Uterus (tissue), 4 donors: ENCODE results near the gene KCNF1. TPM values are rescaled to one million over a fixed set of nuclear protein-coding genes. Genes with fewer than 3 reads are reported as not detected.

Experiments used
- DNase-seq, 2 donors: peaks; one replicate each; pipeline ENCODE4 v3.0.0-alpha.2; 2019 to 2020
- H3K27ac ChIP-seq, 2 donors: fragments of 200-600 bp; sonication (generic); 1 replicate in 1 of 2; 2 replicates in 1 of 2; pipeline ENCODE4 v1.5.1; 2016 to 2018
- H3K27me3 ChIP-seq, 2 donors: fragments of 200-600 bp; sonication (generic); one replicate each; pipeline ENCODE4 v1.5.1; 2018 to 2019; ENCODE audit warnings: control low read depth in 1 of 2
- H3K36me3 ChIP-seq, 2 donors: fragments of 200-600 bp; sonication (generic); one replicate each; pipeline ENCODE4 v1.5.1; 2019; ENCODE audit warnings: control low read depth in 1 of 2
- H3K4me1 ChIP-seq, 2 donors: fragments of 200-600 bp; sonication (generic); one replicate each; pipeline ENCODE4 v1.5.1; 2018 to 2019; ENCODE audit warnings: control low read depth in 1 of 2
- H3K4me3 ChIP-seq, 2 donors: fragments of 200-600 bp; sonication (generic); 1 replicate in 1 of 2; 2 replicates in 1 of 2; pipeline ENCODE4 v1.5.1; 2018 to 2019; ENCODE audit warnings: mild to moderate bottlenecking in 1 of 2
- H3K9me3 ChIP-seq, 2 donors: fragments of 200-600 bp; sonication (generic); one replicate each; pipeline ENCODE4 v1.5.1; 2019; ENCODE audit warnings: control low read depth in 1 of 2
- POLR2A ChIP-seq, 2 donors: fragments of 450-650 bp; IDR thresholded peaks; one replicate each; pipeline ENCODE4 v1.6.1; 2016; ENCODE audit warnings: antibody characterized with exemption in 2 of 2, mild to moderate bottlenecking in 1 of 2, moderate library complexity in 1 of 2
- intact Hi-C: fragments of 100-400 bp; cut with DNase I; formaldehyde crosslinking; loops from one replicate; pipeline ENCODE4 v1.15.1; 2023; ENCODE audit warnings: low total_unique reads
- total RNA-seq, 4 donors: library from RNA; depleted of rRNA in 3 of 4; stranded (reverse); fragments of >200 nt in 3 of 4; gene quantifications; one replicate each; pipeline versions ENCODE4 v1.1.0 to v1.2.4, GENCODE V29; 2014 to 2023
- TF ChIP-seq, protein P1 (sequence below), 4 experiments: fragments of 200-600 bp in 2 of 4; fragments of 450-650 bp in 2 of 4; sonication (generic) in 2 of 4; IDR thresholded peaks; one replicate each; pipeline ENCODE4 v1.5.1; 2016 to 2019; ENCODE audit warnings: antibody characterized with exemption in 4 of 4, mild to moderate bottlenecking in 2 of 4, moderate library complexity in 1 of 4
- donor health status: DM: yes; HTN: yes; CAD: no.

Gene KCNF1
- total RNA-seq, 4 donors from 2014 or later, result 0.21 TPM; not detected in 3

DNA sequence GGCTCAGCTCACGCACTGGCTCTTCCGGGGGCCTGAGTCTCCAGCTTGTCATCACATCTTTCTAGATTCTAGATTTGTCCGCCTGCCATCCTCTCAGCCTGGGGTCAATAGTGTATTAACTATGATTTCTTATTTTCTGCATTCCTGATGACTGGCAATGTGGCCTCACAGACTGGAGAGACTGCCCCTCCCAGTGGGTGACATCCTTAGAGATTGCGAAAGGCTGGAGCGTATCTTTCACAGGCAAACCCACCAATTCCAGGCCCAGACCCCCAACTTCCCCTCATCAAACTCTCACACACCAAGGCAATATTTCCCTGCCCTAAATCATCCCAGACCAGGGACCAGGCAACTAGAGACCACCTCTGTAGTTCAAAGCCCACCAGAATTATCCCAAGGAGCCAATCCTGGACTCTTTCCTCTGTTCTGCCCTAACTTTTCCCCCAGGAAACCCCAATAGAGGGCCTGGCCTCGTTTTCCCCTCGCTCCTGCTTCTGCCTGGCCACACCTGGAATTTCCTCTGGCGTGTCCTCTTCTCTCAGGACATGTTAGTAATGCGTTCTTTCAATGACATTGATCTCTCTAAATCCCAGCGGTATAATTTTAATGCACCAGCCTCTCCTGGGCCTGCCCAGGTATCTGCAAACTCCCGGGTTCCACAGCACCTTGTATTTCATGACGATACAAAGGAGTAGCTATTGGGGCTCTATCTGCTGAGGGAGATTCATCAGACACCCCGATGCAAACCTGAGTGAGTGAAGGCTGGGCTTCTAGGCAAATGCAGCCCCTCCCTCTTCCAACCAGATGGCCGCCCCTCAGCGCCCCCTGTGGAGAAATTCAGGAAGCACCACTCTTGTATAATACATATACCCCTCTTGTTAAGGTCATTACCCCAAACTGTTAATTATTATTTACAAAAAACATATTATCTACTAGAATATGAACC lies 2.4 kb upstream of the KCNF1 start:
- H3K4me1 ChIP-seq, result no peaks in the 10 kb centered on the region
- no peaks in the 10 kb centered on the region for H3K9me3 ChIP-seq
- no peak for DNase-seq
- TF ChIP-seq, protein P1, sequence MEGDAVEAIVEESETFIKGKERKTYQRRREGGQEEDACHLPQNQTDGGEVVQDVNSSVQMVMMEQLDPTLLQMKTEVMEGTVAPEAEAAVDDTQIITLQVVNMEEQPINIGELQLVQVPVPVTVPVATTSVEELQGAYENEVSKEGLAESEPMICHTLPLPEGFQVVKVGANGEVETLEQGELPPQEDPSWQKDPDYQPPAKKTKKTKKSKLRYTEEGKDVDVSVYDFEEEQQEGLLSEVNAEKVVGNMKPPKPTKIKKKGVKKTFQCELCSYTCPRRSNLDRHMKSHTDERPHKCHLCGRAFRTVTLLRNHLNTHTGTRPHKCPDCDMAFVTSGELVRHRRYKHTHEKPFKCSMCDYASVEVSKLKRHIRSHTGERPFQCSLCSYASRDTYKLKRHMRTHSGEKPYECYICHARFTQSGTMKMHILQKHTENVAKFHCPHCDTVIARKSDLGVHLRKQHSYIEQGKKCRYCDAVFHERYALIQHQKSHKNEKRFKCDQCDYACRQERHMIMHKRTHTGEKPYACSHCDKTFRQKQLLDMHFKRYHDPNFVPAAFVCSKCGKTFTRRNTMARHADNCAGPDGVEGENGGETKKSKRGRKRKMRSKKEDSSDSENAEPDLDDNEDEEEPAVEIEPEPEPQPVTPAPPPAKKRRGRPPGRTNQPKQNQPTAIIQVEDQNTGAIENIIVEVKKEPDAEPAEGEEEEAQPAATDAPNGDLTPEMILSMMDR (IDR thresholded peaks at IDR 0.05), result no peak
- TF ChIP-seq POLR2A (IDR thresholded peaks at IDR 0.05), result no peak
- no peaks in the 10 kb centered on the region for H3K36me3 ChIP-seq
- H3K4me3 ChIP-seq, result no peak overlapping the region
- intact Hi-C loops, result no loop called here
- H3K27ac ChIP-seq, result no peak overlapping the region
- peaks cover 0 to 14% of the 10 kb centered on the region in 2 donors for H3K27me3 ChIP-seq

DNA sequence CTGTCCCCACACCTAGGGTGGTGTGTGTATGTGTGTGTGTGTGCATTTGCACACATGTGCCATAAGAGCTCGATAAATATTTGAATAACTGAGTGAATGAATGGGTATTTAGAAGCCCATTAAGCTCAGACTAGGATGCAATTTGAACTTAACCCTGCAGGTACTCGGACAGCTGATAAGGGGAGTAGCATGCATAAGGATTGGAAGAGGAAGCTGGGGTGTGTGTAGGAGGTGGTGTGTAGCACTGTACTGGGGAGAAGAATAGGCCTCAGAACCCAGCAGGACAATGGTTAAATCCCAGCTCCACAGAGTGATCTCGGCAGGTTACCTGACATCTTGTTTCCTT lies 1.8 kb upstream of the KCNF1 start:
- Histone ChIP-seq H3K36me3 (no peaks in the 10 kb centered on the region), H3K27me3 (peaks cover 0 to 14% of the 10 kb centered on the region in 2 donors), H3K4me3 (no peak overlapping the region), H3K4me1 (no peaks in the 10 kb centered on the region), H3K9me3 (no peaks in the 10 kb centered on the region), H3K27ac (no peak overlapping the region)
- no peak for DNase-seq
- no peak for TF ChIP-seq POLR2A (IDR thresholded peaks at IDR 0.05)
- TF ChIP-seq, protein P1 (IDR thresholded peaks at IDR 0.05), result no peak
- intact Hi-C loops, result no loop called here

DNA sequence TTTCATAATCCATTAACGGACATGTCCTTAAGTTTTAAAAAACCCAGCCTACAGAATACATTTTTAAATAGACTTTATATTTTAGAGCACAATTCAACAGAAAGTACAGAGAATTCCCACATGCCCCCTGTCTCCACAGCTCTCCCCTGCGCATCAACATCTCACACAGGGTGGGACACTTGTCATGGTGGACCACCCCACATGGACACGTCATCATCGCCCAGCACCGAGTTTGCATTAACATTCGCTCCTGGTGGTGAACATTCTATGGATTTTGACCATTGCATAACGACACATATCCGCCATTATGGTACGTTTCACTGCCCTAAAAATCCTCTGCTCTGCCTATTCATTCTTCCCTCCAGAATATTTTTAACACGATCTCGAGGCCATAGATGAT lies 1.1 kb upstream of the KCNF1 start:
- H3K27ac ChIP-seq, result no peak overlapping the region
- TF ChIP-seq, protein P1 (IDR thresholded peaks at IDR 0.05), result no peak
- TF ChIP-seq POLR2A (IDR thresholded peaks at IDR 0.05), result no peak
- intact Hi-C loops, result no loop called here
- no peaks in the 10 kb centered on the region for H3K36me3 ChIP-seq
- H3K4me1 ChIP-seq, result no peaks in the 10 kb centered on the region
- no peak for DNase-seq
- H3K4me3 ChIP-seq, result no peak overlapping the region
- H3K9me3 ChIP-seq, result no peaks in the 10 kb centered on the region
- peaks cover 0 to 14% of the 10 kb centered on the region in 2 donors for H3K27me3 ChIP-seq

GRCh38 chr2:10912076-10912731 lies 470 bp downstream of the KCNF1 start:
- no peak for TF ChIP-seq POLR2A (IDR thresholded peaks at IDR 0.05)
- TF ChIP-seq, protein P1 (IDR thresholded peaks at IDR 0.05), result no peak
- intact Hi-C loops, result no loop called here
- no peak overlapping the region for H3K27ac ChIP-seq
- DNase-seq, result no peak
- no peak overlapping the region for H3K4me3 ChIP-seq
- no peaks in the 10 kb centered on the region for H3K4me1 ChIP-seq
- H3K36me3 ChIP-seq, result no peaks in the 10 kb centered on the region
- peaks cover 0 to 14% of the 10 kb centered on the region in 2 donors for H3K27me3 ChIP-seq
- no peaks in the 10 kb centered on the region for H3K9me3 ChIP-seq
